Adipocyte (in vitro differentiated cells): Measurements from ENCODE around the gene SEPTIN2.
"Not testable (repeated sequence)": the region's sequence is repeated elsewhere in the genome, so short reads cannot be mapped to it uniquely, and the experiment has no call there.

Experiments used
- DNase-seq: peaks from one replicate; pipeline ENCODE4 v3.0.0-alpha.2; 2015; ENCODE audit warnings: low read depth
- H3K27me3 ChIP-seq: replicated peaks from 2 replicates; pipeline ENCODE4 v1.7.0; 2013; ENCODE audit warnings: mild to moderate bottlenecking, low read length, moderate library complexity; ENCODE audit not compliant: control insufficient read depth, insufficient read depth
- H3K36me3 ChIP-seq: 2 replicates; pipeline ENCODE4 v1.7.0; 2013; ENCODE audit warnings: low read length, mild to moderate bottlenecking, moderate library complexity; ENCODE audit not compliant: control insufficient read depth, insufficient read depth, severe bottlenecking
- H3K4me1 ChIP-seq: 2 replicates; pipeline ENCODE4 v1.7.0; 2013; ENCODE audit warnings: mild to moderate bottlenecking, low read length, moderate library complexity; ENCODE audit not compliant: control insufficient read depth, insufficient read depth
- H3K4me3 ChIP-seq: 2 replicates; pipeline ENCODE4 v1.7.0; 2013; ENCODE audit warnings: mild to moderate bottlenecking, low read length, moderate library complexity
- H3K9ac ChIP-seq: 2 replicates; pipeline ENCODE4 v1.7.0; 2013; ENCODE audit warnings: mild to moderate bottlenecking, low read length, moderate library complexity
- H3K9me3 ChIP-seq: 2 replicates; pipeline ENCODE4 v1.7.0; 2013; ENCODE audit warnings: mild to moderate bottlenecking, low read length, moderate library complexity; ENCODE audit not compliant: control insufficient read depth

Gene SEPTIN2

GRCh38 chr2:241274127-241274526 is 41.6 kb upstream of the SEPTIN2 start:
- H3K36me3 ChIP-seq, result no peaks in the 10 kb centered on the region
- no peak for DNase-seq
- H3K9ac ChIP-seq, result no peak overlapping the region
- H3K4me3 ChIP-seq, result no peak overlapping the region
- H3K9me3 ChIP-seq, result no peaks in the 10 kb centered on the region
- H3K4me1 ChIP-seq, result peaks cover 33% of the 10 kb centered on the region
- no peaks in the 10 kb centered on the region for H3K27me3 ChIP-seq

DNA sequence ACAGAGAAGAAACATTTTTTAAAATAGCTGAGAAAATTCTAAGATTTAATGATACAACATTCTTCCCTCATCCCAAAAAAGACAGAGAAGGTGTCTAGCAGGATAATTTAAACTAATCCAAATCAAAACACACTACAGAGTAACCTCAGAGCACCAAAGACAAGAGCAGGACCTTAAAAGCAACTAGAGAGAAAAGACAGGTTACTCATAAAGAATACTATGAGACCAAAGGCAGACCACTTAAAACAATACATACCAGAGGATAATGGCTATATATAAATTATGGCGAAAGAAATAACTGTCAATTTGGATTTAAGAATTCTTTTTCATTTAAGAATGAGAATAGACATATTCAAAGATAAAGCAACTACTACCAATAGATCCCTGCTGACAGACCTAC is 40.2 kb upstream of the SEPTIN2 start:
- Histone ChIP-seq H3K36me3 (no peaks in the 10 kb centered on the region), H3K9ac (no peak overlapping the region), H3K4me1 (peaks cover 19% of the 10 kb centered on the region), H3K4me3 (no peak overlapping the region), H3K27me3 (no peaks in the 10 kb centered on the region), H3K9me3 (no peaks in the 10 kb centered on the region)
- no peak for DNase-seq

- Histone ChIP-seq H3K4me3 (no peak overlapping the region), H3K9ac (no peak overlapping the region), H3K4me1 (peaks cover 15% of the 10 kb centered on the region), H3K27me3 (no peaks in the 10 kb centered on the region), H3K9me3 (no peaks in the 10 kb centered on the region), H3K36me3 (no peaks in the 10 kb centered on the region)
- DNase-seq, result no peak
Measured at GRCh38 chr2:241275910-241276309, 39.8 kb upstream of the SEPTIN2 start.

- H3K36me3 ChIP-seq, DNase-seq: not testable (repeated sequence)
Measured at GRCh38 chr2:241278306-241278705, 37.4 kb upstream of the SEPTIN2 start.

GRCh38 chr2:241279413-241279812 is 36.3 kb upstream of the SEPTIN2 start:
- no peak overlapping the region for H3K4me3 ChIP-seq
- H3K9me3 ChIP-seq, result no peaks in the 10 kb centered on the region
- H3K27me3 ChIP-seq, result no peaks in the 10 kb centered on the region
- H3K4me1 ChIP-seq, result peaks cover 4% of the 10 kb centered on the region
- H3K9ac ChIP-seq, result no peak overlapping the region
- no peaks in the 10 kb centered on the region for H3K36me3 ChIP-seq
- DNase-seq, result peak; percentile 32

More at GRCh38 chr2:241278306-241278705, 37.4 kb upstream of the SEPTIN2 start:
- H3K9ac ChIP-seq, H3K4me1 ChIP-seq, H3K4me3 ChIP-seq, H3K9me3 ChIP-seq, H3K27me3 ChIP-seq: not testable (repeated sequence)

GRCh38 chr2:241279828-241280227 is 35.9 kb upstream of the SEPTIN2 start:
- Histone ChIP-seq H3K9ac (no peak overlapping the region), H3K36me3 (no peaks in the 10 kb centered on the region), H3K4me3 (no peak overlapping the region), H3K27me3 (no peaks in the 10 kb centered on the region), H3K9me3 (no peaks in the 10 kb centered on the region), H3K4me1 (peaks cover under 1% of the 10 kb centered on the region)
- no peak for DNase-seq

DNA sequence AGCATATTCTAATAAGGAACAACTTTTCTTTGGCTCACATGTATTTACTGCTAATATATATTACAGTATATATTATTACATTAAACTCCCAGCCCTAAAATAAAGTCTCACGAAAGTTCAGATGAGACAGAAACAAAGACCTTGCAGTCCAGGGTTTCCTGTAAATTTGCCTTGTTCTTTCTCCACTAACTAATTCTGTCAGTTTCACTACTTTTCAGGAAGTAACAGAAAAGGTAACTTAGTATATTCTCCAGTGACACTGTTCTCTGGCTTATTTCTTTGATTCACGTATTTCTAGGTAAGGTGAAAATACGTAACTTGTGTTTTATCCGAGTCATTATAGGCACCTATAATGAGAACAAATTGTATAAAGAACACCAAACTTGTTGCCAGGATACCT is 35.4 kb upstream of the SEPTIN2 start:
- Histone ChIP-seq H3K4me1 (no peaks in the 10 kb centered on the region), H3K27me3 (no peaks in the 10 kb centered on the region), H3K9me3 (no peaks in the 10 kb centered on the region), H3K4me3 (no peak overlapping the region), H3K9ac (no peak overlapping the region), H3K36me3 (no peaks in the 10 kb centered on the region)
- no peak for DNase-seq

- H3K4me3 ChIP-seq, result no peak overlapping the region
- H3K36me3 ChIP-seq, result no peaks in the 10 kb centered on the region
- H3K9me3 ChIP-seq, result no peaks in the 10 kb centered on the region
- DNase-seq, result no peak
- H3K9ac ChIP-seq, result no peak overlapping the region
- H3K27me3 ChIP-seq, result no peaks in the 10 kb centered on the region
- H3K4me1 ChIP-seq, result no peaks in the 10 kb centered on the region
Measured at GRCh38 chr2:241282555-241282954, 33.2 kb upstream of the SEPTIN2 start.

GRCh38 chr2:241285596-241285995 is 30.1 kb upstream of the SEPTIN2 start:
- Histone ChIP-seq H3K9me3 (no peaks in the 10 kb centered on the region), H3K36me3 (no peaks in the 10 kb centered on the region), H3K4me1 (no peaks in the 10 kb centered on the region), H3K27me3 (no peaks in the 10 kb centered on the region), H3K4me3 (no peak overlapping the region), H3K9ac (no peak overlapping the region)
- DNase-seq, result no peak

GRCh38 chr2:241286348-241287090 is 29.2 kb upstream of the SEPTIN2 start:
- H3K9ac ChIP-seq, result no peak overlapping the region
- no peaks in the 10 kb centered on the region for H3K4me1 ChIP-seq
- no peaks in the 10 kb centered on the region for H3K36me3 ChIP-seq
- no peak for DNase-seq
- H3K4me3 ChIP-seq, result no peak overlapping the region
- H3K9me3 ChIP-seq, result no peaks in the 10 kb centered on the region
- H3K27me3 ChIP-seq, result no peaks in the 10 kb centered on the region

DNA sequence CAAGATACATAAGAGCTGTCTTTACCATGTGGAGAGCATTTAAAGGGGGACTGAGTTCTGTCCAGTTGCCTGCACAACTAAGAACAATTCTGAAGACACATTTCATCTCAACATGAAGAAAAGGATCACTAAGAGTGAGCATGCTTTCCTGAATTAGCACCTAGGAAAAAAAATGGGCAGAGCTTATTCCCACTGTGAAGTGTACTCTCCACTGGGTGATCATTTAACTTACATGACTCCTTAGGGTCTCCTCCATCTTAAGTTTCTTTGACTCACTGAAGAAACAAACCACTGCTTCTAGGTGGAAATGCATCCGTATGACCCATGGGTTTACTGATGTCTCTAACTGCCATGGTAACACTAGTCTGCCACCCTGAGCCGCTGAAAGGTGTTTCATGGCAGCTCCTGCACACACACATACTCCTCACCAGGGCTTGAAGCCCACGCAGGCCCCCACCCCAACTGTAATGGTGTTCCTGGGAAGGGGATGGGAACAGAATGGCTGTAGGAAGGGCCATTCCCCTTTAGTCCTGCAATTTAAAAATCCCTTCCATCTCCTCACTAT is 27.3 kb upstream of the SEPTIN2 start:
- H3K36me3 ChIP-seq, result no peaks in the 10 kb centered on the region

DNA sequence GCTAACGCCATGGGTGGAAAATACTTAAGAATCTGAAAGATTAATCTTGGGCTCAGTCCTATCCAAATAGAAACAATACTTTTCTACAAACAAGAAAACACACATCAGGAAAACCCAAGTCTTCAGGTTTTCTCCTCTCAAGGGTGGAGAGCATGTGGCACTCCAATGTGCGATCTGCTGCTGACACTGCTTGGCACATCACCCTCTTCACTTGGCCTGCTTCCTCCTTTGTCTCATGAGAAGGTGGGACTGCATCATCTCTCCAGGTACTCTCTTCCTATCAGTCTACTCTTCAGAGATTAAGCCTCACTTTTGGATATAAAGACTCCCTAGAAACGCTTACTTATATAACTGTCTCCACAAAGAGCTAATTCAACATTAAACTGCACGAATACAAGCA is 26.7 kb upstream of the SEPTIN2 start:
- no peaks in the 10 kb centered on the region for H3K4me1 ChIP-seq
- DNase-seq, result no peak
- H3K27me3 ChIP-seq, result no peaks in the 10 kb centered on the region
- no peak overlapping the region for H3K4me3 ChIP-seq
- H3K36me3 ChIP-seq, result no peaks in the 10 kb centered on the region
- H3K9me3 ChIP-seq, result no peaks in the 10 kb centered on the region
- no peak overlapping the region for H3K9ac ChIP-seq

More for the DNA sequence above, 27.3 kb upstream of the SEPTIN2 start:
- Histone ChIP-seq H3K9me3 (no peaks in the 10 kb centered on the region), H3K27me3 (no peaks in the 10 kb centered on the region), H3K9ac (no peak overlapping the region), H3K4me3 (no peak overlapping the region), H3K4me1 (no peaks in the 10 kb centered on the region)
- DNase-seq, result no peak
